HCT116 (cell line): ENCODE data around the gene PLA2G15. TPM values are rescaled to one million over a fixed set of nuclear protein-coding genes. Genes with fewer than 3 reads are reported as not detected.
A peak's percentile ranks its signal among the peaks of the same experiment; 100 is the strongest.

Source experiments
- ATAC-seq: fragments of 200-7000 bp; cut with Tn5 transposase; 2 replicates; pipeline ENCODE4 v1.9.1; 2020; ENCODE audit warnings: mild to moderate bottlenecking, moderate library complexity
- BruUV-seq: library from RNA; stranded (reverse); fragments of 400-500 nt; replicated peaks from 2 replicates; lab custom pipeline; 2021; lab: Mats Ljungman, UMichigan
- CTCF ChIA-PET: fragments of 300-600 bp; sonication (Branson Sonifier 250); formaldehyde crosslinking; loops from one replicate; lab custom pipeline; 2021; ENCODE audit warnings: antibody characterized with exemption; lab: Charles Lee
- POLR2A ChIA-PET: fragments of 300-600, 350-600 bp; sonication (Branson Sonifier 250); formaldehyde crosslinking; loops from one replicate; lab custom pipeline; 2021; ENCODE audit warnings: antibody characterized with exemption; lab: Charles Lee
- RAD21 ChIA-PET, 2 experiments: fragments of 300-600 bp; sonication (Branson Sonifier 250); formaldehyde crosslinking; loops; one replicate each; lab custom pipeline; 2023; ENCODE audit warnings: low total read pairs in 2 of 2; ENCODE audit not compliant: uncharacterized antibody in 2 of 2, unreplicated experiment in 2 of 2, low non-redundant PET in 1 of 2; lab: Charles Lee
- DNase-seq: peaks from one replicate; pipeline ENCODE4 v3.0.0-alpha.2; 2010; ENCODE audit warnings: low read depth, low spot score
- H2AFZ ChIP-seq: fragments of 200-600 bp; shearing (Covaris generic), sonication (generic); 2 replicates; pipeline ENCODE4 v1.6.1; 2017; ENCODE audit warnings: low read depth, mixed run types, mixed read lengths, antibody characterized with exemption, low read length; ENCODE audit not compliant: poor library complexity, severe bottlenecking
- H3K27ac ChIP-seq: 2 replicates; pipeline ENCODE4 v1.5.1; 2012; ENCODE audit warnings: low read depth, low read length
- H3K27me3 ChIP-seq: fragments of 200-600 bp; sonication (generic); 2 replicates; pipeline ENCODE4 v1.6.1; 2016; ENCODE audit warnings: mixed run types, low read length, mixed read lengths; ENCODE audit not compliant: insufficient read depth
- H3K36me3 ChIP-seq, 2 experiments: fragments of 200-500 bp in 1 of 2; fragments of 200-600 bp in 1 of 2; sonication (Bioruptor generic) in 1 of 2; sonication (generic) in 1 of 2; 2 replicates each; pipeline versions ENCODE4 v1.5.1 to v1.6.1; 2014 to 2016; ENCODE audit warnings: low read length in 2 of 2, inconsistent platforms in 1 of 2, mixed read lengths in 1 of 2, mixed run types in 1 of 2; ENCODE audit not compliant: insufficient read depth in 2 of 2, control insufficient read depth in 1 of 2
- H3K4me1 ChIP-seq, 2 experiments: fragments of 200-600 bp in 1 of 2; sonication (generic) in 1 of 2; 2 replicates each; pipeline versions ENCODE4 v1.5.1 to v1.6.1; 2012 to 2017; ENCODE audit warnings: low read length in 2 of 2, inconsistent platforms in 1 of 2, mild to moderate bottlenecking in 1 of 2, mixed read lengths in 1 of 2, mixed run types in 1 of 2, moderate library complexity in 1 of 2; ENCODE audit not compliant: insufficient read depth in 2 of 2, control insufficient read depth in 1 of 2
- H3K4me2 ChIP-seq: fragments of 200-600 bp; sonication (generic); 2 replicates; pipeline ENCODE4 v1.6.1; 2017; ENCODE audit warnings: mixed run types, low read length, mixed read lengths
- H3K4me3 ChIP-seq, 2 experiments: fragments of 200-600 bp in 1 of 2; sonication (generic) in 1 of 2; replicated peaks in 1 of 2; 2 replicates each; pipeline ENCODE4 v1.5.1; 2011 to 2016; ENCODE audit warnings: low read length in 2 of 2, control low read depth in 1 of 2, low read depth in 1 of 2, mild to moderate bottlenecking in 1 of 2, mixed read lengths in 1 of 2, mixed run types in 1 of 2
- H3K79me2 ChIP-seq: fragments of 200-600 bp; sonication (generic); 2 replicates; pipeline ENCODE4 v1.6.1; 2017; ENCODE audit warnings: mild to moderate bottlenecking, mixed run types, low read length, moderate library complexity, mixed read lengths; ENCODE audit not compliant: insufficient read depth
- H3K9ac ChIP-seq: fragments of 200-600 bp; sonication (generic); 2 replicates; pipeline ENCODE4 v1.6.1; 2016; ENCODE audit warnings: low read length, mixed read lengths
- H3K9me2 ChIP-seq: fragments of 200-600 bp; sonication (generic), shearing (Covaris generic); 2 replicates; pipeline ENCODE4 v1.6.1; 2017; ENCODE audit warnings: mixed run types, mild to moderate bottlenecking, moderate library complexity; ENCODE audit not compliant: insufficient read depth
- H3K9me3 ChIP-seq, 2 experiments: fragments of 200-500 bp in 1 of 2; fragments of 200-600 bp in 1 of 2; sonication (Bioruptor generic) in 1 of 2; sonication (generic) in 1 of 2; 2 replicates each; pipeline ENCODE4 v1.6.1; 2014 to 2017; ENCODE audit warnings: low read length in 2 of 2, mixed read lengths in 2 of 2, inconsistent platforms in 1 of 2, low read depth in 1 of 2, mild to moderate bottlenecking in 1 of 2, mixed run types in 1 of 2, moderate library complexity in 1 of 2; ENCODE audit not compliant: control insufficient read depth in 1 of 2, insufficient read depth in 1 of 2
- H4K20me1 ChIP-seq: fragments of 200-600 bp; sonication (generic), shearing (Covaris generic); 2 replicates; pipeline ENCODE4 v1.6.1; 2017; ENCODE audit warnings: mixed run types, mild to moderate bottlenecking, moderate library complexity; ENCODE audit not compliant: insufficient read depth
- ATF3 ChIP-seq: IDR thresholded peaks from 2 replicates; pipeline ENCODE4 v1.6.1; 2012
- CBX3 ChIP-seq: IDR thresholded peaks from 2 replicates; pipeline ENCODE4 v1.6.1; 2012; ENCODE audit warnings: low read depth
- CEBPB ChIP-seq: IDR thresholded peaks from 2 replicates; pipeline ENCODE4 v1.6.1; 2012; ENCODE audit warnings: low read depth
- CTCF ChIP-seq, 3 experiments: fragments of 200-600 bp in 1 of 3; sonication (generic) in 1 of 3; IDR thresholded peaks in 2 of 3; conservative IDR thresholded peaks in 1 of 3; 2 replicates each; pipeline ENCODE4 v1.5.1; 2012 to 2017; ENCODE audit warnings: low read depth in 2 of 3, low read length in 2 of 3, antibody characterized with exemption in 1 of 3, borderline replicate concordance in 1 of 3, control low read depth in 1 of 3, mild to moderate bottlenecking in 1 of 3, mixed read lengths in 1 of 3, mixed run types in 1 of 3, moderate library complexity in 1 of 3; ENCODE audit not compliant: insufficient read depth in 1 of 3
- ELF1 ChIP-seq: IDR thresholded peaks from 2 replicates; pipeline ENCODE4 v1.6.1; 2012; ENCODE audit warnings: low read depth, borderline replicate concordance
- EZH2 ChIP-seq: fragments of 200-600 bp; sonication (generic); IDR thresholded peaks from 2 replicates; pipeline ENCODE4 v1.6.1; 2017; ENCODE audit warnings: antibody characterized with exemption, mixed run types
- EZH2phosphoT487 ChIP-seq: fragments of 200-600 bp; IDR thresholded peaks from 2 replicates; pipeline ENCODE4 v1.6.1; 2018; ENCODE audit warnings: antibody characterized with exemption, borderline replicate concordance
- FOSL1 ChIP-seq: IDR thresholded peaks from 2 replicates; pipeline ENCODE4 v1.6.1; 2012; ENCODE audit warnings: low read depth
- JUND ChIP-seq: IDR thresholded peaks from 2 replicates; pipeline ENCODE4 v1.6.1; 2012
- REST ChIP-seq: IDR thresholded peaks from 2 replicates; pipeline ENCODE4 v1.6.1; 2012; ENCODE audit warnings: low read depth
- SP1 ChIP-seq: IDR thresholded peaks from 2 replicates; pipeline ENCODE4 v1.6.1; 2012; ENCODE audit warnings: low read depth
- SRF ChIP-seq: IDR thresholded peaks from 2 replicates; pipeline ENCODE4 v1.6.1; 2012; ENCODE audit warnings: low read depth
- ZBTB33 ChIP-seq: IDR thresholded peaks from 2 replicates; pipeline ENCODE4 v1.6.1; 2011; ENCODE audit warnings: mild to moderate bottlenecking, low read length, moderate library complexity; ENCODE audit not compliant: insufficient replicate concordance; ENCODE audit errors: extremely low read depth
- ZFX ChIP-seq: fragments of 450-650 bp; IDR thresholded peaks from 2 replicates; pipeline ENCODE4 v1.6.1; 2017
- ZNF274 ChIP-seq: fragments of 200-500 bp; sonication (Bioruptor generic); IDR thresholded peaks from 2 replicates; pipeline ENCODE4 v1.6.1; 2014; ENCODE audit warnings: mild to moderate bottlenecking, low read depth, low read length, inconsistent platforms
- intact Hi-C: fragments of 100-400 bp; cut with micrococcal nuclease; formaldehyde crosslinking; loops from 2 replicates; pipeline ENCODE4 v1.10.0; 2022
- total RNA-seq: library from RNA; stranded (reverse); gene quantifications from one replicate; pipeline ENCODE4 v1.2.1, GENCODE V29; 2021; ENCODE audit not compliant: unreplicated experiment

The PLA2G15 gene
- total RNA-seq, 1 experiment from 2014 or later, result 7.5 TPM

GRCh38 chr16:68275611-68276191 lies 30.5 kb downstream of the PLA2G15 start:
- H3K9ac ChIP-seq, result no peak overlapping the region
- RAD21 ChIA-PET, result no interaction called here
- H3K36me3 ChIP-seq, result peaks cover 0 to 13% of the 10 kb centered on the region in 2 experiments; a peak in 2 of 4 replicates
- no peak overlapping the region for H2AFZ ChIP-seq
- POLR2A ChIA-PET, result no interaction called here
- H3K4me1 ChIP-seq, result no peaks in the 10 kb centered on the region
- intact Hi-C loops, result no loop called here
- CTCF ChIA-PET, result no interaction called here
- peaks cover 61% of the 10 kb centered on the region for H3K79me2 ChIP-seq
- H4K20me1 ChIP-seq, result peaks cover 2% of the 10 kb centered on the region; the same call in 1 of the 2 replicates
- no peaks in the 10 kb centered on the region for H3K27me3 ChIP-seq
- H3K4me3 ChIP-seq, result no peak overlapping the region
- DNase-seq, result no peak
- H3K4me2 ChIP-seq, result no peak overlapping the region
- H3K27ac ChIP-seq, result peak overlapping the region; percentile 32; the same call in 1 of the 2 replicates
- no peak for ATAC-seq
- TF ChIP-seq REST (no peak), ZNF274 (no peak), ELF1 (no peak), CTCF (IDR thresholded peaks at IDR 0.05 in 2 of 3, conservative IDR thresholded peaks at IDR 0.05 in 1 of 3; ENCODE audit: borderline replicate concordance in 1 of 3, insufficient read depth in 1 of 3, low read depth in 2 of 3, low read length in 2 of 3) (no peak), FOSL1 (no peak), EZH2phosphoT487 (no peak), SP1 (no peak), ZFX (no peak), JUND (no peak), SRF (no peak), CBX3 (no peak), EZH2 (no peak), ATF3 (no peak), CEBPB (no peak), ZBTB33 (no peak)
- H3K9me3 ChIP-seq, result no peaks in the 10 kb centered on the region
- TSS peak; percentile 32 for BruUV-seq
- H3K9me2 ChIP-seq, result no peaks in the 10 kb centered on the region
